HCT116 (cell line): ENCODE results near the gene MYO1E. TPM values are rescaled to one million over a fixed set of nuclear protein-coding genes. Genes with fewer than 3 reads are reported as not detected.

Experiments used
- ATAC-seq: fragments of 200-7000 bp; cut with Tn5 transposase; 2 replicates; pipeline ENCODE4 v1.9.1; 2020; ENCODE audit warnings: mild to moderate bottlenecking, moderate library complexity
- BruUV-seq: library from RNA; stranded (reverse); fragments of 400-500 nt; replicated peaks from 2 replicates; lab custom pipeline; 2021; lab: Mats Ljungman, UMichigan
- CTCF ChIA-PET: fragments of 300-600 bp; sonication (Branson Sonifier 250); formaldehyde crosslinking; loops from one replicate; lab custom pipeline; 2021; ENCODE audit warnings: antibody characterized with exemption; lab: Charles Lee
- POLR2A ChIA-PET: fragments of 300-600, 350-600 bp; sonication (Branson Sonifier 250); formaldehyde crosslinking; loops from one replicate; lab custom pipeline; 2021; ENCODE audit warnings: antibody characterized with exemption; lab: Charles Lee
- RAD21 ChIA-PET, 2 experiments: fragments of 300-600 bp; sonication (Branson Sonifier 250); formaldehyde crosslinking; loops; one replicate each; lab custom pipeline; 2023; ENCODE audit warnings: low total read pairs in 2 of 2; ENCODE audit not compliant: uncharacterized antibody in 2 of 2, unreplicated experiment in 2 of 2, low non-redundant PET in 1 of 2; lab: Charles Lee
- DNase-seq: peaks from one replicate; pipeline ENCODE4 v3.0.0-alpha.2; 2010; ENCODE audit warnings: low read depth, low spot score
- H2AFZ ChIP-seq: fragments of 200-600 bp; shearing (Covaris generic), sonication (generic); 2 replicates; pipeline ENCODE4 v1.6.1; 2017; ENCODE audit warnings: low read depth, mixed run types, mixed read lengths, antibody characterized with exemption, low read length; ENCODE audit not compliant: poor library complexity, severe bottlenecking
- H3K27ac ChIP-seq: 2 replicates; pipeline ENCODE4 v1.5.1; 2012; ENCODE audit warnings: low read depth, low read length
- H3K27me3 ChIP-seq: fragments of 200-600 bp; sonication (generic); 2 replicates; pipeline ENCODE4 v1.6.1; 2016; ENCODE audit warnings: mixed run types, low read length, mixed read lengths; ENCODE audit not compliant: insufficient read depth
- H3K36me3 ChIP-seq, 2 experiments: fragments of 200-500 bp in 1 of 2; fragments of 200-600 bp in 1 of 2; sonication (Bioruptor generic) in 1 of 2; sonication (generic) in 1 of 2; 2 replicates each; pipeline versions ENCODE4 v1.5.1 to v1.6.1; 2014 to 2016; ENCODE audit warnings: low read length in 2 of 2, inconsistent platforms in 1 of 2, mixed read lengths in 1 of 2, mixed run types in 1 of 2; ENCODE audit not compliant: insufficient read depth in 2 of 2, control insufficient read depth in 1 of 2
- H3K4me1 ChIP-seq, 2 experiments: fragments of 200-600 bp in 1 of 2; sonication (generic) in 1 of 2; 2 replicates each; pipeline versions ENCODE4 v1.5.1 to v1.6.1; 2012 to 2017; ENCODE audit warnings: low read length in 2 of 2, inconsistent platforms in 1 of 2, mild to moderate bottlenecking in 1 of 2, mixed read lengths in 1 of 2, mixed run types in 1 of 2, moderate library complexity in 1 of 2; ENCODE audit not compliant: insufficient read depth in 2 of 2, control insufficient read depth in 1 of 2
- H3K4me2 ChIP-seq: fragments of 200-600 bp; sonication (generic); 2 replicates; pipeline ENCODE4 v1.6.1; 2017; ENCODE audit warnings: mixed run types, low read length, mixed read lengths
- H3K4me3 ChIP-seq, 2 experiments: fragments of 200-600 bp in 1 of 2; sonication (generic) in 1 of 2; replicated peaks in 1 of 2; 2 replicates each; pipeline ENCODE4 v1.5.1; 2011 to 2016; ENCODE audit warnings: low read length in 2 of 2, control low read depth in 1 of 2, low read depth in 1 of 2, mild to moderate bottlenecking in 1 of 2, mixed read lengths in 1 of 2, mixed run types in 1 of 2
- H3K79me2 ChIP-seq: fragments of 200-600 bp; sonication (generic); 2 replicates; pipeline ENCODE4 v1.6.1; 2017; ENCODE audit warnings: mild to moderate bottlenecking, mixed run types, low read length, moderate library complexity, mixed read lengths; ENCODE audit not compliant: insufficient read depth
- H3K9ac ChIP-seq: fragments of 200-600 bp; sonication (generic); 2 replicates; pipeline ENCODE4 v1.6.1; 2016; ENCODE audit warnings: low read length, mixed read lengths
- H3K9me2 ChIP-seq: fragments of 200-600 bp; sonication (generic), shearing (Covaris generic); 2 replicates; pipeline ENCODE4 v1.6.1; 2017; ENCODE audit warnings: mixed run types, mild to moderate bottlenecking, moderate library complexity; ENCODE audit not compliant: insufficient read depth
- H3K9me3 ChIP-seq, 2 experiments: fragments of 200-500 bp in 1 of 2; fragments of 200-600 bp in 1 of 2; sonication (Bioruptor generic) in 1 of 2; sonication (generic) in 1 of 2; 2 replicates each; pipeline ENCODE4 v1.6.1; 2014 to 2017; ENCODE audit warnings: low read length in 2 of 2, mixed read lengths in 2 of 2, inconsistent platforms in 1 of 2, low read depth in 1 of 2, mild to moderate bottlenecking in 1 of 2, mixed run types in 1 of 2, moderate library complexity in 1 of 2; ENCODE audit not compliant: control insufficient read depth in 1 of 2, insufficient read depth in 1 of 2
- H4K20me1 ChIP-seq: fragments of 200-600 bp; sonication (generic), shearing (Covaris generic); 2 replicates; pipeline ENCODE4 v1.6.1; 2017; ENCODE audit warnings: mixed run types, mild to moderate bottlenecking, moderate library complexity; ENCODE audit not compliant: insufficient read depth
- CTCF ChIP-seq, 3 experiments: fragments of 200-600 bp in 1 of 3; sonication (generic) in 1 of 3; IDR thresholded peaks in 2 of 3; conservative IDR thresholded peaks in 1 of 3; 2 replicates each; pipeline ENCODE4 v1.5.1; 2012 to 2017; ENCODE audit warnings: low read depth in 2 of 3, low read length in 2 of 3, antibody characterized with exemption in 1 of 3, borderline replicate concordance in 1 of 3, control low read depth in 1 of 3, mild to moderate bottlenecking in 1 of 3, mixed read lengths in 1 of 3, mixed run types in 1 of 3, moderate library complexity in 1 of 3; ENCODE audit not compliant: insufficient read depth in 1 of 3
- POLR2A ChIP-seq: IDR thresholded peaks from 2 replicates; pipeline ENCODE4 v1.7.0; 2011; ENCODE audit warnings: borderline replicate concordance; ENCODE audit not compliant: insufficient read depth, insufficient read length; ENCODE audit errors: extremely low read depth
- REST ChIP-seq: IDR thresholded peaks from 2 replicates; pipeline ENCODE4 v1.6.1; 2012; ENCODE audit warnings: low read depth
- SIN3A ChIP-seq: IDR thresholded peaks from 2 replicates; pipeline ENCODE4 v1.6.1; 2012; ENCODE audit warnings: low read depth
- ZNF274 ChIP-seq: fragments of 200-500 bp; sonication (Bioruptor generic); IDR thresholded peaks from 2 replicates; pipeline ENCODE4 v1.6.1; 2014; ENCODE audit warnings: mild to moderate bottlenecking, low read depth, low read length, inconsistent platforms
- intact Hi-C: fragments of 100-400 bp; cut with micrococcal nuclease; formaldehyde crosslinking; loops from 2 replicates; pipeline ENCODE4 v1.10.0; 2022
- total RNA-seq: library from RNA; stranded (reverse); gene quantifications from one replicate; pipeline ENCODE4 v1.2.1, GENCODE V29; 2021; ENCODE audit not compliant: unreplicated experiment
- TF ChIP-seq, protein P1 (sequence below): IDR thresholded peaks from 2 replicates; pipeline ENCODE4 v1.6.1; 2011; ENCODE audit warnings: mild to moderate bottlenecking, low read length, moderate library complexity; ENCODE audit not compliant: insufficient replicate concordance; ENCODE audit errors: extremely low read depth

MYO1E gene
- total RNA-seq, 1 experiment from 2014 or later: 182 TPM

DNA sequence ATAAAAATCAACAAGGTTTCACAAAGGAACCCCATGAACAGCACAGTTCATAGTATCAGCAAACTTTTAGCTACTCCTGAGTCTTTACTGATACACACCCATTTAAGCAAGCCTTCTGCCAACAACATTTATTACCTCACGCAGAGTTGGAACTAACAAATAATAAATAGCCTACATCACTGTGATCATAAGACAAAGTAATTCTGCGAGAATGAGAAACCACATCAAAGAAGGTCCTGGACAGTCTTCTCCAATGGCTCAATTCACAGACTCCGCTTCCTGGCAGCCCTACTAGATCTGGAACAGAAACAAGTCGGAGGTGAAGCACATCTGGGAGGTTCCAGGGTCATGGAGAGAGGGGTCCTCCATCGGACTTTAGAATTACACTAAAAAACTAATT is 129.0 kb downstream of the MYO1E start:
- intact Hi-C loops: no loop called here
- Histone ChIP-seq H2AFZ (no peak overlapping the region), H3K9ac (no peak overlapping the region), H3K9me3 (no peaks in the 10 kb centered on the region), H3K4me1 (peaks cover 0 to 22% of the 10 kb centered on the region in 2 experiments; a peak in 2 of 4 replicates), H3K4me3 (no peak overlapping the region), H3K27me3 (no peaks in the 10 kb centered on the region), H4K20me1 (no peaks in the 10 kb centered on the region), H3K27ac (no peak overlapping the region), H3K9me2 (no peaks in the 10 kb centered on the region), H3K79me2 (peaks cover 8% of the 10 kb centered on the region; the same call in 1 of the 2 replicates), H3K4me2 (no peak overlapping the region), H3K36me3 (no peaks in the 10 kb centered on the region)
- ChIA-PET POLR2A (no interaction called here), CTCF (no interaction called here), RAD21 (interaction anchor here in 1 of 2 experiments (0.6 kb wide), 1 partner anchor 14 kb away, joined by 3 read pairs; no protein-coding TSS in a partner anchor)
- DNase-seq: no peak
- BruUV-seq: no TSS peak
- no peak for TF ChIP-seq REST
- TF ChIP-seq CTCF (IDR thresholded peaks at IDR 0.05 in 2 of 3, conservative IDR thresholded peaks at IDR 0.05 in 1 of 3; ENCODE audit: borderline replicate concordance in 1 of 3, insufficient read depth in 1 of 3, low read depth in 2 of 3, low read length in 2 of 3): no peak
- no peak for TF ChIP-seq ZNF274
- TF ChIP-seq, protein P1, sequence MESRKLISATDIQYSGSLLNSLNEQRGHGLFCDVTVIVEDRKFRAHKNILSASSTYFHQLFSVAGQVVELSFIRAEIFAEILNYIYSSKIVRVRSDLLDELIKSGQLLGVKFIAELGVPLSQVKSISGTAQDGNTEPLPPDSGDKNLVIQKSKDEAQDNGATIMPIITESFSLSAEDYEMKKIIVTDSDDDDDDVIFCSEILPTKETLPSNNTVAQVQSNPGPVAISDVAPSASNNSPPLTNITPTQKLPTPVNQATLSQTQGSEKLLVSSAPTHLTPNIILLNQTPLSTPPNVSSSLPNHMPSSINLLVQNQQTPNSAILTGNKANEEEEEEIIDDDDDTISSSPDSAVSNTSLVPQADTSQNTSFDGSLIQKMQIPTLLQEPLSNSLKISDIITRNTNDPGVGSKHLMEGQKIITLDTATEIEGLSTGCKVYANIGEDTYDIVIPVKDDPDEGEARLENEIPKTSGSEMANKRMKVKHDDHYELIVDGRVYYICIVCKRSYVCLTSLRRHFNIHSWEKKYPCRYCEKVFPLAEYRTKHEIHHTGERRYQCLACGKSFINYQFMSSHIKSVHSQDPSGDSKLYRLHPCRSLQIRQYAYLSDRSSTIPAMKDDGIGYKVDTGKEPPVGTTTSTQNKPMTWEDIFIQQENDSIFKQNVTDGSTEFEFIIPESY: no peak
- TF ChIP-seq POLR2A: no peak
- no peak for TF ChIP-seq SIN3A
- ATAC-seq: no peak
